HG03378 (cell line): ENCODE results near the gene CHRND.
"Not testable (repeated sequence)": the region's sequence is repeated elsewhere in the genome, so short reads cannot be mapped to it uniquely, and the experiment has no call there.

ENCODE experiments used
- ATAC-seq: cut with Tn5 transposase; IDR thresholded peaks from one replicate; pipeline ENCODE4 v1.9.1; 2021; ENCODE audit warnings: mild to moderate bottlenecking, moderate library complexity; ENCODE audit not compliant: unreplicated experiment

CHRND gene

DNA sequence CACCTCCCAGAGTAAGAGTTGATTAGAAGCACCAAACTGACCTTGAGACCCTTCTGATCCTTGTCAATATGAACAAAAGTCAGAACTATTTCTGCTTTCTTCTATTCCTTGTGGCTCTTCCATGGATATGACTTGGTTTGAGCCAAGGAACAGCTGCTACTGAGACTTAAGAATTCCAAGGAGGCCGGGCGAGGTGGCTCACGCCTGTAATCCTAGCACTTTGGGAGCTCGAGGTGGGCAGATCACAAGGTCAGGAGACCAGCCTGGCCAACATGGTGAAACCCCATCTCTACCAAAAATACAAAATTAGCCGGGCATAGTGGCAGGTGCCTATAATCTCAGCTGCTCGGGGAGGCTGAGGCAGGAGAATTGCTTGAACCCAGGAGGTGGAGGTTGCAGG is 44.5 kb downstream of the CHRND start:
- not testable (repeated sequence) for ATAC-seq

DNA sequence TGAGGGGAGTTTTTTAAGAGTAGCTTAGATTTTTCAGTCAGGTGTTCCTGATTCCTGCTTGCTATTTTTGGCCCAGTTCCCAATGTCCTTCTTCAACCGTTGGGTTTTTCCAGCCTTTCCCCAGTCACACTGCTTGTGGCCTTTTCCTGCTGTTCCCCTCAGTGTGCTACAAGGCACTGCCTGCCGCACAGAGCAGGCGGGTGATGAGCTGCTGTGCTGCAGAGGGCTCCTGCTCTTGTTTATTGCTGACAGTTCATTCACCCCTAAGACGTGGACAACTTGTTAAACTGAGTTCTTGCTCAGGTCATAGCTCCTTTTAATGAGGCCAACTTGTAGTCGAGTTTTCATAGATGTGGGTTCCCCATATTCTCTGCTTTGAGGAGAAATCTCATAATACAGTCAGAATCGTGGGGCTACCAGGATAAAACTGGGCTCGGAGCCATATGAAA is 45.1 kb downstream of the CHRND start:
- no peak for ATAC-seq

DNA sequence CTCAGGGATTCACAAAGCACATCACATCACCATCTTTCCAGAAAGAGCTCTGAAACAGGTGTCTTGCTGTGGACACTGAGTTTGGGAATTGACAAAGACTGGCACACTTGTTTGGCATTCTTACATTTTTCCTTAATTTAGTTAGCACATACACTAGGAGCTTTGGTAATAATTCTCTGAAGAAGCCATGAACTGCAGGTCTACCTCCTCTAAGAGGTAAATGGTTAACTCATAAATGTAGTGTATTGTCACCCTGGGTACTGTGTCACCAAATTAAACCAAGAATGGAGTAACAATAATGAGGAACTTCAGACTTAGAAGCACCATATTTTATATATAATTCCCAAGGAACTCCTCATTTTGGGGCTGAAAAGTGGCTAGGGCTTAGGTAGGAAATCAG is 47.1 kb downstream of the CHRND start:
- ATAC-seq = no peak

DNA sequence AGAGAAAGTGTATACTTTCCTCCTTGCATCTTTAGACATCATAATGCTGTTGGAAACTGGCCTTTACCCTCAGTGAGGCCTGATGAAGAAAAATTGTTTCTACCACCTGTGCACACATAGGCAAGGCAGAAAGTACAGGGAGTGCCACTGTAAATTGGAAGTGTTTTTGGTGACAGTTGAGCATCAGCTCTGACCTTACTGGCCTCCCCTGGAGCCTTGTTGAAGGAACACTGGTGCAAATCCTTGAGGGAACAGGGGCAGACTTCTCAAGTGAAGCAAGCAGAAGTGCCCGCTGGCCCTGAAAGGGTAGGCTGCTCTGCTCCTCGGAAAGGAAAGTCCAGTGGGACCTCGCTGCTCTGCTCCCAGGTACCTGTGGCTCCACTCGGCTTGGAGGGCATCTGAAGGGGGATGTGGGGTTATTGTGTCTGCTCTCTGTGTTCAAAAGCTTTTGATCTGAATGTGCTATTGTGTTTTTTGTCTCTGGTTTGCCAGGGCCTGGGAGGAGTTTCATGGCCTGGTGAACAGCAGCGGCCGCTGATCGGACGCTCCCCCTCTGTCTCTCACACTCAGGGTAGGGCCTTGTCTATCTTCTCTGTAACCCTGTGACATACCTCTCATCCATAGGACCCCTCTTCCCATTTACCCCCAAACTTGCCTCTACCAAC is 47.9 kb downstream of the CHRND start:
- ATAC-seq = no peak

GRCh38 chr2:232574674-232575403 is 48.9 kb downstream of the CHRND start:
- ATAC-seq = no peak

- no peak for ATAC-seq
Observed at GRCh38 chr2:232575404-232575746, 49.4 kb downstream of the CHRND start.

GRCh38 chr2:232576995-232577394 is 51.0 kb downstream of the CHRND start:
- ATAC-seq = no peak

DNA sequence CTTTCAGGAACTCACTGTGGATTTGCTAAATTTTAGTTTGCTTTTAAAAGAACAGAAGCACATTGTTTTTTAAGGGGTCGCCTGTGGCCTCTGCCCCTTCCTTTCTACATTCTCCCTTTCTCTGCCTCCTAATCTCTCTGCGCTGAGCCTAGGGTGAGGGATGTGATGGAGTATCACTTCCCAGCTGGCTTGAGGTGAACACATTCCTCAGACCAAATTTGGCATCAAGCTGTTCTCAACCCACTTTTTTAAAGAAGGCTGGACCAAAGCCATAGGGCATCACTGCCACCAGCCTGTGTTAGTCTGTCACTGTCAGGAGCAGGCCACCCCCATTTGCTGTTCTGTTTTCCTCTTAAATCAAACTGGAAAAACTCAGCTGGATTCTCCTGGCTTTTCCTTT is 51.9 kb downstream of the CHRND start:
- no peak for ATAC-seq

DNA sequence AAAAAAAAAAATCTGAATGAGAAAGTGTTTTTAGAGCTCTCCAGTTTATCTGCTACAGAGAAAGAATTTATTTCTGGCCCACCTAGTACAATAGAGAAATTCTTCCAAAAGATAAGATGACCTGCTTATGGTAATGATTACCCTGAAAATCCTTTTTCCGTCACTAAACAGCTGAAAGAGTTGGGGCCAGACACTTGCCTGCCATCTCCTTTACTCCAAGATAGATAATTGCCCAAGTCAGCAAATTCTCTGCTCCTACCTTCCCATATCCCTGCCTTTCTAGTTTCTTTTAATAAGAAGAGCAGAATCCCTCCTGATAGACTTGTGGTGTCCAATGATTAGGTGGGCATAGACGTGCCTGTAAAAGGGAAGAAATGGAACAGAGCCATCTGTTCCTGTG is 52.7 kb downstream of the CHRND start:
- ATAC-seq = no peak

DNA sequence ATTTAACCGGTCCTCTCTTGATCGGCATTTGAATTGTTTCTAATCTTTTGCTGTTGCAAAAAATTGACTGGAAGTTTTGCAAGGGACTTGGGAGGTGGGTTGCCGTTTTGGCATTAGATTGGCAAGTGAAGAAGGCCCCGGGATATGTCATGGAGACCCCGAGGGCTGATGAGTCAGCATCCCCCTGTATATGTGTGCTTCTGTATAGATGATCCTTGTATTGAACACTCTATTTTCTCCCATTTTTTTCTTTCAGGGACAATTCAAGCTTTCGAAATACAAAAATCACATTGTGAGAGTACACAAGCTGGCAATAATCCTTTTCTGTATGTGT is 54.7 kb downstream of the CHRND start:
- no peak for ATAC-seq

GRCh38 chr2:232581725-232582124 is 55.8 kb downstream of the CHRND start:
- no peak for ATAC-seq

DNA sequence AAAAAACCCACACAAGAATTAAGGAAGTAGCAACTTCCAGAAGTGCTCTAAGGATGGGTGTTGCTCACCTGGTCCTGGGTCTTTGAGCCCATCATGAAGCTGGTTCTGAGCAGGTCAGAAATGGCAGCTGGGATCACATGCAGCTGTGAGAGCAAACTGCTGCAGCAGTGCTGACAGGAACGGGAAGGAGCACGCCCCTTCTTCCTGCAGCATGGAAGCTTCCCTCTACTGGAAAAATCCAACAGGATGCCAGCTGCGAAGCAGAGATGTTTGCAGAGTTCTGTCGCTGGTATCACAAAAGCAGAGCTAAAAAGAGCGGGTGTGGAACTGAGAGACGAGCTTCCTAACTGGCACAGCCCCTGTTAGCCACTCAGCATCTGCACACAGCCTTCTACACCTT is 58.3 kb downstream of the CHRND start:
- ATAC-seq = no peak
